Posterior vena cava (tissue), 2 donors: Measurements from ENCODE around the gene CCDC187. TPM values are rescaled to one million over a fixed set of nuclear protein-coding genes. Genes with fewer than 3 reads are reported as not detected.

Experiments used
- DNase-seq: peaks from one replicate; pipeline ENCODE4 v3.0.0-alpha.2; 2020; ENCODE audit warnings: low spot score
- intact Hi-C, 2 donors: fragments of 100-400 bp; cut with DNase I; formaldehyde crosslinking; loops; one replicate each; pipeline versions ENCODE4 v1.14.1 to v1.14.2; 2022 to 2023
- total RNA-seq, 2 donors: library from RNA; stranded (reverse); fragmentation: NEBNext Ultra II Directional; extraction: Animal tissue kit (Norgen Biotek cat#: 25700); gene quantifications; one replicate each; pipeline ENCODE4 v1.2.1, GENCODE V29; 2021
- donor health status: DM: yes; HTN: yes; CAD: no.
- donor health status: DM: yes; HTN: yes; CAD: no.

CCDC187 gene
- total RNA-seq, 2 donors from 2014 or later: not detected

- no peak for DNase-seq
- intact Hi-C loops: no loop called here
Measured at GRCh38 chr9:136317695-136318094, 13.8 kb upstream of the CCDC187 start.

- intact Hi-C loops: no loop called here
- no peak for DNase-seq
Measured at GRCh38 chr9:136316896-136317676, 13.2 kb upstream of the CCDC187 start.

- DNase-seq: no peak
- intact Hi-C loops: no loop called here
Measured at GRCh38 chr9:136316271-136316751, 12.4 kb upstream of the CCDC187 start.

GRCh38 chr9:136314944-136315343 lies 11.1 kb upstream of the CCDC187 start:
- intact Hi-C loops: no loop called here

GRCh38 chr9:136314056-136314416 lies 10.1 kb upstream of the CCDC187 start:
- intact Hi-C loops: no loop called here
- DNase-seq: no peak

More at GRCh38 chr9:136314944-136315343, 11.1 kb upstream of the CCDC187 start:
- no peak for DNase-seq

GRCh38 chr9:136313111-136314055 lies 9.5 kb upstream of the CCDC187 start:
- intact Hi-C loops: no loop called here

GRCh38 chr9:136312436-136312835 lies 8.5 kb upstream of the CCDC187 start:
- DNase-seq: no peak
- intact Hi-C loops: no loop called here

More at GRCh38 chr9:136313111-136314055, 9.5 kb upstream of the CCDC187 start:
- DNase-seq: no peak

- intact Hi-C loops: no loop called here
Measured at GRCh38 chr9:136312009-136312375, 8.1 kb upstream of the CCDC187 start.

GRCh38 chr9:136311051-136312008 lies 7.4 kb upstream of the CCDC187 start:
- intact Hi-C loops: no loop called here

More at GRCh38 chr9:136312009-136312375, 8.1 kb upstream of the CCDC187 start:
- no peak for DNase-seq

GRCh38 chr9:136310273-136311030 lies 6.6 kb upstream of the CCDC187 start:
- intact Hi-C loops: no loop called here
- no peak for DNase-seq

More at GRCh38 chr9:136311051-136312008, 7.4 kb upstream of the CCDC187 start:
- DNase-seq: no peak

- intact Hi-C loops: no loop called here
- no peak for DNase-seq
Measured at GRCh38 chr9:136309806-136310220, 5.9 kb upstream of the CCDC187 start.

- DNase-seq: no peak
- intact Hi-C loops: no loop called here
Measured at GRCh38 chr9:136309101-136309801, 5.4 kb upstream of the CCDC187 start.

- DNase-seq: no peak
- intact Hi-C loops: no loop called here
Measured at GRCh38 chr9:136308702-136309053, 4.8 kb upstream of the CCDC187 start.

GRCh38 chr9:136308006-136308701 lies 4.3 kb upstream of the CCDC187 start:
- intact Hi-C loops: no loop called here
- no peak for DNase-seq

- no peak for DNase-seq
- intact Hi-C loops: no loop called here
Measured at GRCh38 chr9:136307215-136307750, 3.4 kb upstream of the CCDC187 start.

GRCh38 chr9:136306211-136307208 lies 2.6 kb upstream of the CCDC187 start:
- no peak for DNase-seq
- intact Hi-C loops: no loop called here
